Stimulated activated naive B cell treated with anti-CD40 and anti-IgM and Interleukin-4, amounts not matched to agents 10 μg/mL and 1 μg/mL and 100 μg/mL, for 72 hours (primary cell): Measurements from ENCODE around the gene DDIT4.
"Not testable (repeated sequence)": the region's sequence is repeated elsewhere in the genome, so short reads cannot be mapped to it uniquely, and the experiment has no call there.

Experiments used
- ATAC-seq, 2 donors: fragments of 150-1000 bp; cut with Tn5 transposase; replicated peaks; 2 replicates each; pipeline ENCODE4 v1.10.0; 2021; ENCODE audit warnings: moderate library complexity in 1 of 2
- DNase-seq: peaks from one replicate; pipeline ENCODE4 v3.0.0; 2021
- H3K27ac Mint-ChIP-seq: one replicate; pipeline ENCODE4 v1.8.0; 2022; ENCODE audit warnings: mild to moderate bottlenecking, mixed read lengths
- H3K27me3 Mint-ChIP-seq, 2 donors: one replicate each; pipeline ENCODE4 v1.8.0; 2022; ENCODE audit warnings: mixed read lengths in 2 of 2
- H3K36me3 Mint-ChIP-seq, 2 donors: one replicate each; pipeline ENCODE4 v1.8.0; 2022; ENCODE audit warnings: mixed read lengths in 2 of 2, mild to moderate bottlenecking in 1 of 2
- H3K4me1 Mint-ChIP-seq, 2 donors: one replicate each; pipeline ENCODE4 v1.8.0; 2022; ENCODE audit warnings: mixed read lengths in 2 of 2, mild to moderate bottlenecking in 1 of 2
- H3K4me3 Mint-ChIP-seq, 2 donors: one replicate each; pipeline ENCODE4 v1.8.0; 2022; ENCODE audit warnings: mild to moderate bottlenecking in 2 of 2, mixed read lengths in 2 of 2, moderate library complexity in 1 of 2
- H3K9me3 Mint-ChIP-seq, 2 donors: one replicate each; pipeline ENCODE4 v1.8.0; 2022; ENCODE audit warnings: mixed read lengths in 2 of 2, mild to moderate bottlenecking in 1 of 2

DDIT4 gene

DNA sequence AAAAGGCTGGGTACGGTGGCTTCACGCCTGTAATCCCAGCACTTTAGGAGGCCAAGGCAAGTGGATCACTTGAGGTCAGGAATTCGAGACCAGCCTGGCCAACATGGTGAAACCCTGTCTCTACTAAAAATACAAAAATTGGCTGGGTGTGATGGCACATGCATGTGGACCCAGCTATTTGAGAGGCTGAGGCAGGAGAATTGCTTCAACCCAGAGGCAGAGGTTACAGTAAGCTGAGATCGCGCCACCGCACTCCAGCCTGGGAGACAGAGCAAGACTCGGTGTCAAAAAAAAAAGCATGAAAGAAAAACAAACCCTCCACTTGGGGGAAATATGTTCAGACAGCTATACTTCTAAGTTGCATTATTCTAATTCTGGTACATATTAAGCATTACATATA is 5.9 kb downstream of the DDIT4 start:
- H3K4me3 Mint-ChIP-seq, DNase-seq, H3K27ac Mint-ChIP-seq, H3K9me3 Mint-ChIP-seq, H3K27me3 Mint-ChIP-seq, ATAC-seq: not testable (repeated sequence)
- Mint-ChIP-seq H3K36me3 (peaks cover 16 to 25% of the 10 kb centered on the region in 2 donors), H3K4me1 (peaks cover 31 to 35% of the 10 kb centered on the region in 2 donors)

DNA sequence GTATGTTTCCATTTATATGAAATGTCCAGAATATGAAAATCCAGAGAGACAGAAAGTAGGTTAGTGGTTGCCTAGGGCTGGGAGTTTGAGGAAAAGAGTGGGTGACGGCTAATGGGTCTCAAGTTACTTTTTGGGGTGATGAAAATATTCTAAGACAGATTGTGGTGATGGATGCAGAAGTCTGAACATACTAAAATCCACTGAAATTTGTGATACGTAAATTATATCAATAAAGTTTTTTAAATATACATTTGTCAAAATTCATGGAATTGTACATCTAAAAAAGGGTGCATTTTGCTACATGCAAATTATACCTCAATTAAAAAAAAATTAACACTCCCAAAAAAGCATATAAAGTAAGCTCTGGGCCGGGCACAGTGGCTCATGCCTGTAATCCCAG is 9.4 kb downstream of the DDIT4 start:
- no peak for ATAC-seq
- no peaks in the 10 kb centered on the region for H3K9me3 Mint-ChIP-seq
- peaks cover 33 to 35% of the 10 kb centered on the region in 2 donors for H3K4me1 Mint-ChIP-seq
- no peaks in the 10 kb centered on the region for H3K27me3 Mint-ChIP-seq
- DNase-seq, result no peak
- peak overlapping the region in 1 of 2 donors; percentile 48 for H3K4me3 Mint-ChIP-seq
- H3K27ac Mint-ChIP-seq, result no peak overlapping the region
- peaks cover 0 to 3% of the 10 kb centered on the region in 2 donors for H3K36me3 Mint-ChIP-seq

DNA sequence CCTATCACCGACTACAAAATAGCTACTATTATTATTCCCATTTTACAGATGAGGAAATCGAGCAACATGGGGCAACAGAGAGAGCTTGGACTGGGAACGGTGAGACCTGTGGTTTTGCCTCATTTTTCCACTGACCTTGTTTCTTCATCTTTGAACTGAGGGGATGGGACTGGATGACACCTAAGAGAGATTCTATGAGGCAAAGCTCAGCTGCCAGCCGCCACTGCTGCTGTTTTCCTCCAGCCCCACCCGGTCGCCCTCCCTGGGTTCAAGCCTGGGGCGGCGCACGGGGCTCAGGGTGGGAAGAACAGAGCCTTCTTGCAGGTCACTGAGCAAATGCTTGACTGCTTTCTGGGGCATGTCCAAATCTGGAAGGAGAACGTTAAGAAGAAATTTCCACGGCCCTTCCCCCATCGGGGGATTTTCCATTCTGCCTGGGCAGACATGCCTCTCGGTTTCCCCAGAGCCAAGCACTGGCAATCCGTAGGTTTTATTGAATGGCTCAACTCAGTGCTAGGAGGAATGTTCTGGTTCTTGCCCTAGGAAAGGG is 12.3 kb downstream of the DDIT4 start:
- Mint-ChIP-seq H3K4me3 (peak overlapping the region; percentile 5 to 47), H3K36me3 (peaks cover 0 to 3% of the 10 kb centered on the region in 2 donors), H3K9me3 (no peaks in the 10 kb centered on the region), H3K27ac (peak overlapping the region; percentile 92), H3K4me1 (peaks cover 34 to 39% of the 10 kb centered on the region in 2 donors), H3K27me3 (no peaks in the 10 kb centered on the region)
- DNase-seq (no peak), ATAC-seq (peak; percentile 19 to 31)

DNA sequence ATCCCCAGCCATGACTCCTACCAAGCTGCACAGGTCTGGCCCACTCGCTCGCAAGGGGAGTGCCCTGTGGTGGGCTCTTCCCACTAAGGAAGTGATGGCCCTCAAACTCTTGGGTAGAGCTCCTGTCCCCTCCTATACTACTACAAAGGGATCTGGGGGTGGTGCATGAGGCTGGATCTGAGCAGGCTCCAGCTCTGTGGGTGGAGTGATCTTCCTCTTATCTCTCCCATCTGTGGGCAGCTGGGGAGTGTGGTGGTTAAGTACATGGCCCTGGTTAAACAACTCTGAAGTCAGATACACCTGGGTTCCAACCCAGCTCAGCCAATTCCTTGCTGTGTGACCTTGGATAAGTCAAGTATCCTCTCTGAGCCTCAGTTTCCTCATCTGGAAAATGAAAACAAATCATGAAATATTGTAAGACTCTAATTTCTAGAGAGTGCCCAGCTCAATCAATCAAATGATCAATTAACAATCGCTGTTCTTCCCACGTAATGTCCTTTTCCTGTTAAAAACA is 17.4 kb downstream of the DDIT4 start:
- peaks cover 53 to 66% of the 10 kb centered on the region in 2 donors for H3K4me1 Mint-ChIP-seq
- H3K27me3 Mint-ChIP-seq, result no peaks in the 10 kb centered on the region
- no peak for DNase-seq
- H3K9me3 Mint-ChIP-seq, result no peaks in the 10 kb centered on the region
- no peak for ATAC-seq
- H3K27ac Mint-ChIP-seq, result no peak overlapping the region
- peaks cover 0 to 6% of the 10 kb centered on the region in 2 donors for H3K36me3 Mint-ChIP-seq
- H3K4me3 Mint-ChIP-seq, result no peak overlapping the region

DNA sequence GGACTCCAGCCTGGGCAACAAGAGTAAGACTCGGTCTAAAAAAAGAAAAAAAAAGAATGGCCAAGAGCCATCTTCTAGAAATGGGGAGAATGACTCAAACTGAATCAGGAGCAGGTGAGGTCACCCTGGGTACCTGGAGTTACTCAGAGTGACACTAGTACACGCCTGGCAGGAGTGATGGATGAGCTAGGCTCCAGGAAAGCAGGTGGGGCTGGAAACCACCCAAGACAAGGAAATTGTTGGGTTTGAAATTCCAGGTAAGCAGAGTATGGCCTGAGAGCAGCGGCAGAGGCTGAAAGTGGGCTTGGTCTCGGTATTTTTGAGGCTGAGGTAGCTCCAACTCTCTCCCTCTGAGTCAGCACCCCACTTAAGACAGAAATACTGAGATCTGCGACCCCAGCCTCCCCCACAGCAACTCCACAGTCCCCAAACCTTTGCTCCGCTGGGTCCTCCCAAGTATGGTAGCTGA is 18.5 kb downstream of the DDIT4 start:
- Mint-ChIP-seq H3K36me3 (peaks cover 3 to 7% of the 10 kb centered on the region in 2 donors), H3K4me1 (peaks cover 47 to 66% of the 10 kb centered on the region in 2 donors), H3K9me3 (no peaks in the 10 kb centered on the region), H3K4me3 (peak overlapping the region in 1 of 2 donors; percentile 14), H3K27ac (peak overlapping the region; percentile 82), H3K27me3 (no peaks in the 10 kb centered on the region)
- DNase-seq (no peak), ATAC-seq (peak in 1 of 2 donors; percentile 24)

DNA sequence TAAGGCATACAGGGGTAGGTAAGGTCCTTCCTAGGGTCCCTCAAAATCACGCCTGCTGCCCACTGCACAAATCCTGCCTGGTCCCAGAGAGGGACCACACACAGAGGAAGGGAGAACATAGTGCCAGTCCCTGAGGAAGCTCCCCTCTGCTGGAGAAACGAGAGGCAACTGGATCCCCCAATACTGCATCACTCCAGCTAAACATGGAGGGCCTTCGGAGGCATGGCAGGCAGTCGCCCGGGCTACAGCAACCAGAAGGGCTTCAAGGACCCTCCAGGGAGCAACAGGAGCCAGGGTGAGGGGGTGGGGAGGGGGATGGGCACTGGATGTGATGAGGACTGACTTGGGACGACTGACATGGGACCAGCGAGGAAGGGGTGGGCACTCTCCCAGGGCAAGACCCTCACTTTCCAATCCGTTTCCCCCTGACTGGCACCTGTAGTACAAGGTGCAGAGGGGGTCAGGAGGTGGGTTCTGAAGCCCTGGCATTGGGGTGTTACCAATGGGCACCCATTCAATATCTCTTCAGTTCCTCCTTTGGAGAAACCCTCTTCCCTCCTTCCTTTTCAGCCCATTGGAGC is 21.7 kb downstream of the DDIT4 start:
- no peak for DNase-seq
- H3K4me1 Mint-ChIP-seq, result peaks cover 59 to 84% of the 10 kb centered on the region in 2 donors
- no peaks in the 10 kb centered on the region for H3K27me3 Mint-ChIP-seq
- peak overlapping the region; percentile 32 to 52 for H3K4me3 Mint-ChIP-seq
- peak overlapping the region; percentile 100 for H3K27ac Mint-ChIP-seq
- H3K9me3 Mint-ChIP-seq, result no peaks in the 10 kb centered on the region
- peaks cover 3 to 8% of the 10 kb centered on the region in 2 donors for H3K36me3 Mint-ChIP-seq
- no peak for ATAC-seq

DNA sequence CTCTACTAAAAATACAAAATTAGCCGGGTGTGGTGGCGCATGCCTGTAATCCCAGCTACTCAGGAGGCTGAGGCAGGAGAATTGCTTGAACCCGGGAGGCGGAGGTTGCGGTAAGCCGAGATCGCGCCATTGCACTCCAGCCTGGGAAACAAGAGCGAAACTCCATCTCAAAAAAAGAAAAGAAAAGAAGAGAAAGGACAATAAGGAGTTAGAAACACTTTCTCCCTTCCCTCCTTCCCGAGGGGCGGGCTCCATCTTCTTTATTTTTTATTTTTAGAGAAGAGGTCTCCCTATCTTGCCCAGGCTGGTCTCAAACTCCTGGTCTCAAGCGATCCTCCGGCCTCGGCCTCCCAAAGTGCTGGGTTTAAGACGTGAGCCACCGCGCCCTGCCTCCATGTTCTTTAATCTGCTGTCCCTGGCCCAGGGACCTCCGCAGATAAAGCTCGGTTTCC is 23.1 kb downstream of the DDIT4 start:
- H3K27me3 Mint-ChIP-seq, DNase-seq, ATAC-seq, H3K9me3 Mint-ChIP-seq, H3K36me3 Mint-ChIP-seq: not testable (repeated sequence)
- Mint-ChIP-seq H3K4me3 (peak overlapping the region; percentile 79 to 82), H3K4me1 (peaks cover 59 to 86% of the 10 kb centered on the region in 2 donors), H3K27ac (peak overlapping the region; percentile 100)

DNA sequence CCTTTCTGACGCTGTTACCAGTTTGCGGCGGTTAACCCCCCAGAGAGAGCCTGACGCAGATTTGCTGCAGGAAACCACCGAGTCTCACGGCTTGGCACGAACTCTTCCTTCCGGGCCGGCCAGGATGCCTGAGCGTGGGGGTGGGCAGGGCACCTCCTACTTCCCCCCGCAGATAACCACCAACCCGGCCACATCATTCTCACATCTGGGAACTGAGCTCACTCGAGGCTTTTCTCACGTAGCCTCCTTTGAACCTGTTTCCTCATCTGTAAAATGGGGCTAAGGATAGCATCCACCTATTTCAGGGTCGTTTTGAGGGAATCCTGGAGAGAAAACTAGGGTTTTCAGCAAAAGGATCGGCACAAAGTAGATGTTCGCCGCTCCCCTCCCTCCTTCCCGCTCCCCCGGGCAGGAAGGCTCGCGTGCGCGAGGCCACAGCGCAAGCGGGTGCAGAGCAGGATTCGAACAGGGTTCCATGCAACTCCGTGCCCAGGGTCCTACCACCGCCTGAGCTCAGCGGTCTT is 23.6 kb downstream of the DDIT4 start:
- peak; percentile 72 to 81 for ATAC-seq
- peaks cover 3 to 8% of the 10 kb centered on the region in 2 donors for H3K36me3 Mint-ChIP-seq
- H3K9me3 Mint-ChIP-seq, result peaks cover 0 to 2% of the 10 kb centered on the region in 2 donors
- no peaks in the 10 kb centered on the region for H3K27me3 Mint-ChIP-seq
- peak overlapping the region; percentile 100 for H3K27ac Mint-ChIP-seq
- peak overlapping the region; percentile 79 to 82 for H3K4me3 Mint-ChIP-seq
- peaks cover 56 to 82% of the 10 kb centered on the region in 2 donors for H3K4me1 Mint-ChIP-seq
- peak; percentile 98 for DNase-seq

DNA sequence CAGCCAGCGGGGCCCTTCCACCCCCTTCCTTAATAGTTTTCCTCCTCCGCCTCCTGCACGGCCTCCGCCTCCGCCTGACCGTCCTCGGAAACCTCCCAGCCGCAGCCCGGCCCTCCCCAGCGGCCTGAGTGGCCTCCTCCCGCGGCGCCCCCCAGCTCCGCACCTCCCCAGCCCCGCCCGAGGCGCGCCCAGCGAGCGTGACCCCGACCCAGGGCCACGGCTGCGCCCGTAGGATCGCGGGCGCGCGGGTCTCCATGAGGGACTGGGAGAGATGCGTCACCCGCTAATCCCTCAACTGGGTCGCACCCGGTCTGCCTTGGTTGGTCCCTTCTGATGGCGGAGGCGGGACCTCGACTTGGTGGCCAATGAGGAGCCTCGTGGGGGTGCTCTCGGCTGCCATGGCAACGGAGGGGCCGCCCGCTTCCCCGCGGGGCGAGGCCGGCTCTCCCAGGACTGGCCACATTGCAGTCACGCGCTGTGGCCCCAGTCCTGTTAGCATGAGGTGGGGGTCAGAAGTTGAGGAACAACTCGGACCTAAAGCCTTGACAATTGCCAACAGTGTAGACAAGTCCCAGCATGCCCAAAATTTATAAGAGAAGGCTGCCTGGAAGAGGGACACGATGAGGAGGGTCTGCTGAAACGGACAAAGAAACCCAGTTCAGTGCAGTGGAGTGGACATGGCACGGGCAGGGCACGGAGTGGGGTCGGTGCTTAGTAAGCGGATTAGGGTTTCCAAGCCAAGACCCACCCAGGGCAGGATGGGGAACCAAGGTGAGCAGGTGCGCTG is 24.3 kb downstream of the DDIT4 start:
- Mint-ChIP-seq H3K4me1 (peaks cover 49 to 76% of the 10 kb centered on the region in 2 donors), H3K36me3 (peaks cover 3 to 8% of the 10 kb centered on the region in 2 donors), H3K9me3 (peaks cover 0 to 2% of the 10 kb centered on the region in 2 donors), H3K27ac (peak overlapping the region; percentile 100), H3K27me3 (no peaks in the 10 kb centered on the region), H3K4me3 (peak overlapping the region; percentile 79 to 82)
- peak; percentile 95 for DNase-seq
- ATAC-seq, result peak; percentile 71 to 76

DNA sequence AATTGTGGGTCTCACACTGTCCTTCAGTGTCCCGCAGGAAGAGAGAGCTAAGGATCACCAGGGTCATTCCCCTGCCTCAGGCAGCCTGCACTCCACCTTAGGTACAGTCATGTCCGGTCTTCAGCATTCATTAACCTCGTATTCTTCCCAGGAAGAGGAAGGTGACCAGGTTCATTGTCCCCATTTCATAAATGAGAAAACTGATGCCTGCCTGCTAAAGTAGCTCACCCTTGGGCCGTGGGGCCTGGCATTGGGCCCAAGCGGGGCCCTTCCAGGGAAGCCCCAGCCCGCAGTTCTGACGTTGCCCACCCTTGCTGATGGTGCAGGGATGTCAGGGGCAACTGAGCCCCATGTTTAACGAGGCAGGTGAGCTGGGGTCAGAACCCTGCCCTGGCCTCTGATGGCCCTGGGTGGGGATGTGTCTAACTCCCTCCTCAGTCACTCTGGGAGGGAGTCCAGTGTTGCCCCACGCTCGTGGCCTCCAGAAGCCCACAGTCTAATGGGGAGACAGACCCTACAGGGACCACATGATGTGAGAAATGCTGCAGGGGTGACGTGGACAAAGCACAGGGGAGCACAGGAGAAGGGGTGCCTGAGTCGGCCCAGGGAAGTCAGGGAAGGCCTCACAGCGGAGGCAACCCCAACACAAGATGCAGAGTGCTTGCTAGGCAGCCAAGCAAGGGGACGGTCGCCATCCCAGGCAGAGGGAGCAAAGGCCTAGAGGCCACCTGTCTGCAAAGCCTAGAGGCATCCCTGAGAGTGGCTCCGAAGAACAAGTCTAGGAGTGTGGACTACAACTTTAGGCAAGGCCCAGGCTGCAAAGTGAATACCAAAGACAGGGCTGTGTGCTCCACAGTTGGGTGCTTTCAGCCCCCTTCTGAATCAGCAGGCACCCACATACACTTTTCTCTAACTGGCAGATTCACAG is 25.1 kb downstream of the DDIT4 start:
- DNase-seq (no peak), ATAC-seq (no peak)
- Mint-ChIP-seq H3K27ac (peak overlapping the region; percentile 100), H3K4me1 (peaks cover 50 to 76% of the 10 kb centered on the region in 2 donors), H3K36me3 (peaks cover 3 to 8% of the 10 kb centered on the region in 2 donors), H3K4me3 (peak overlapping the region in 1 of 2 donors; percentile 79), H3K9me3 (peaks cover 0 to 2% of the 10 kb centered on the region in 2 donors), H3K27me3 (no peaks in the 10 kb centered on the region)

DNA sequence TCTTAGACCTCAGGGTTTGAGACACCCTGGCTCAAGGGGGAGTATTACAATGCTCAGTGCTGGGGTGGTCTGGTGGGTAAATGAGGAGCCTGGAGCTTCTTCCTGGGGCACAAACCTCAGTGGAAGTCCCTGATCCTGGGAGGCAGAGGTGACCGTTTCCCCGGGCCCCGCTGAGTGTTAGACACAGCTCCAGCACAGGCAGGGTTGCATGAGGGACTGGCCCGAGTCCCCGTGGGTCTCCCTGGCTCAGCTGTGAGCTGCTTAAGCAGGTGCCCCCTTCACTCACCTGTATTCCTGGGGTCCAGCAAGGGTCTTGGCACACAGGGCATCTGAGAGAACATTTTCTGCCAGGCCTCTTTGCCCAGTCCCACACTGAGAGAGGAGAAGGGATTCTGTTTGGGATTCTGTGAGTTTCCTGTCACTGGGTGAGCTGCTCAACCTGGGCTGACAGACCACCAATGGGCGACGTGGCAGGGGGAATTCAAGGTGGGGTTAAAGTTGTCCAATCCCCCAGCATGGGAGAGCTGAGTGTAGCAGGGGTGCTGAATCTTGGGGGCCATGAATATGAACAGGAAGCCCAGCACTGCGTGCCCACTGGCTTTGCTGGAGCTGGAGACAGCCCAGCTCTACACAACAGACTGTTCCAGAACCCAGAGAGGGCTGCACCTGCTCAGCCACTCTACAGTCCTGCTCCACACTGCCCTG is 29.9 kb downstream of the DDIT4 start:
- Mint-ChIP-seq H3K36me3 (no peaks in the 10 kb centered on the region), H3K27ac (no peak overlapping the region), H3K4me3 (no peak overlapping the region), H3K4me1 (peaks cover 38 to 63% of the 10 kb centered on the region in 2 donors), H3K27me3 (no peaks in the 10 kb centered on the region), H3K9me3 (peaks cover 0 to 2% of the 10 kb centered on the region in 2 donors)
- ATAC-seq, result no peak
- DNase-seq, result no peak

DNA sequence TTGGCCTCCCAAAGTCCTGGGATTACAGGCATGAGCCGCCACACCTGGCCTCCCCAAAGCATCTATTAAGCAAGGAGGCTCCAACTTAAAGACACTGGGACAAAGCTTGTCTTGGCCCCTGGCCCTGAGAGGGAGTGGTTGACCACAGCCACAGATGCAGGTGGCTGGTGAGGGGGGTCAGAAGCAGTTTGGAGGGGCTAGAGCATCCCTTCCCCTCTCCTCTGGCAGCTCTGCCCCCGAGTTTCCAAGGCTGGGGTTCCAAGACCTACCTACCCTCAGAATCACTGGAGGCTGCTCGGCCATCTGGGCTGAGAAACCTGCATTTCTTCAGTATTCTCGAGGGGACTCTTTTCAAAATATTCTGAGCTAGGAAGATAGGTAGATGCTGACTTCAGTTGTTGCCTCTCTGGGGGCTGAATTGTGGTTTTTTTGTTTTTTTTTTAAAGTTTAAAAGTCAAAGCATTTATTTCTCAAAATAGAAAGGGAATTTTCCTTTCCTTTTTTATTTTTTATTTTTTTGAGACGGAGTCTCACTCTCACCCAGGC is 32.6 kb downstream of the DDIT4 start:
- Mint-ChIP-seq H3K36me3 (no peaks in the 10 kb centered on the region), H3K4me3 (peak overlapping the region in 1 of 2 donors; percentile 8), H3K4me1 (peaks cover 44 to 66% of the 10 kb centered on the region in 2 donors), H3K27me3 (no peaks in the 10 kb centered on the region), H3K27ac (peak overlapping the region; percentile 91), H3K9me3 (peaks cover 0 to under 1% of the 10 kb centered on the region in 2 donors)
- peak; percentile 38 to 39 for ATAC-seq
- no peak for DNase-seq
